ENCODE data around the gene ZNF892. TPM values are rescaled to one million over a fixed set of nuclear protein-coding genes. Genes with fewer than 3 reads are reported as not detected.

ZNF892 gene
- total and polyA plus RNA-seq, 2 donors (not counting 1 experiment from before 2014, with no cell fraction given) = 0.67 to 5.5 TPM

DNA sequence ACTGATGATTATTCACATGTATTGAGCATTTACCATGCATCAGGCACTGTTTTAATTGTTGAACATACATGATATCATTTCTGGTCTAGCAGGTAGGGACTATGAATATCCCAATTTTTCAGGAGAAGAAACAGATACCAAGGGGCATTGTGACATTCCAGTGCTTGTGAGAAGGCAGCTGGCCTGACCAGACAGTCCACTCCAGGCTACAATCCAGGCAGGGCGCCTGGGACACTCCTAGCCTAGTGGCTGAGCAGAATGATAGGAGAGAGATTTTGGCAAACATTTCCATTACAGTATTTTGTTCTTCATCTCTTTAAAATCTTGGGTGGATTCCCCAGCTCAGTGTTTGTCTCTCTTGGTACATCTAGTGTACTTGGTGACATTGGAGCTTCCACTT, 24.9 kb downstream of the ZNF892 start:
- Histone ChIP-seq H3K4me2 (replicated peaks; ENCODE audit: low read depth, low read length, poor library complexity, severe bottlenecking) (no peak overlapping the region), H3K27me3 (replicated peaks in 1 of 4; ENCODE audit: control extremely low read depth in 1 of 4, control insufficient read depth in 3 of 4, insufficient read depth in 4 of 4, low read length in 3 of 4) (no peaks in the 10 kb centered on the region), H3K9me3 (ENCODE audit: control extremely low read depth in 1 of 3, control insufficient read depth in 2 of 3, insufficient read depth in 1 of 3, low read length in 2 of 3) (peaks cover 0 to 43% (median 0%) of the 10 kb centered on the region in 3 donors), H4K20me1 (ENCODE audit: control insufficient read depth, insufficient read depth, low read length, poor library complexity, severe bottlenecking) (no peaks in the 10 kb centered on the region), H3K4me3 (ENCODE audit: control extremely low read depth in 1 of 5, extremely low read depth in 1 of 5, insufficient read depth in 1 of 5, low read depth in 2 of 5, low read length in 4 of 5) (no peak overlapping the region), H3K79me2 (ENCODE audit: control insufficient read depth, insufficient read depth, low read length) (no peaks in the 10 kb centered on the region), H2AFZ (ENCODE audit: insufficient read depth, low read depth, low read length, poor library complexity, severe bottlenecking) (no peak overlapping the region), H3K36me3 (replicated peaks in 1 of 2; ENCODE audit: control extremely low read depth in 1 of 2, control insufficient read depth in 1 of 2, extremely low read depth in 1 of 2, insufficient read depth in 2 of 2, low read length in 1 of 2) (no peaks in the 10 kb centered on the region), H3K9ac (ENCODE audit: low read length) (no peak overlapping the region), H3K4me1 (ENCODE audit: control insufficient read depth in 2 of 2, insufficient read depth in 2 of 2, low read length in 2 of 2) (no peaks in the 10 kb centered on the region), H3K27ac (ENCODE audit: low read length in 2 of 2) (no peak overlapping the region)
- Mint-ChIP-seq H3K4me1 (no peaks in the 10 kb centered on the region), H3K27me3 (peaks cover 4% of the 10 kb centered on the region), H3K9me3 (ENCODE audit: insufficient read depth) (peaks cover 3% of the 10 kb centered on the region), H3K4me3 (no peak overlapping the region), H3K27ac (no peak overlapping the region)
- intact Hi-C loops (cut with micrococcal nuclease) = no loop called here
- ATAC-seq (ENCODE audit: low read depth) = no peak
- TF ChIP-seq, protein P1, sequence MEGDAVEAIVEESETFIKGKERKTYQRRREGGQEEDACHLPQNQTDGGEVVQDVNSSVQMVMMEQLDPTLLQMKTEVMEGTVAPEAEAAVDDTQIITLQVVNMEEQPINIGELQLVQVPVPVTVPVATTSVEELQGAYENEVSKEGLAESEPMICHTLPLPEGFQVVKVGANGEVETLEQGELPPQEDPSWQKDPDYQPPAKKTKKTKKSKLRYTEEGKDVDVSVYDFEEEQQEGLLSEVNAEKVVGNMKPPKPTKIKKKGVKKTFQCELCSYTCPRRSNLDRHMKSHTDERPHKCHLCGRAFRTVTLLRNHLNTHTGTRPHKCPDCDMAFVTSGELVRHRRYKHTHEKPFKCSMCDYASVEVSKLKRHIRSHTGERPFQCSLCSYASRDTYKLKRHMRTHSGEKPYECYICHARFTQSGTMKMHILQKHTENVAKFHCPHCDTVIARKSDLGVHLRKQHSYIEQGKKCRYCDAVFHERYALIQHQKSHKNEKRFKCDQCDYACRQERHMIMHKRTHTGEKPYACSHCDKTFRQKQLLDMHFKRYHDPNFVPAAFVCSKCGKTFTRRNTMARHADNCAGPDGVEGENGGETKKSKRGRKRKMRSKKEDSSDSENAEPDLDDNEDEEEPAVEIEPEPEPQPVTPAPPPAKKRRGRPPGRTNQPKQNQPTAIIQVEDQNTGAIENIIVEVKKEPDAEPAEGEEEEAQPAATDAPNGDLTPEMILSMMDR (IDR thresholded peaks at IDR 0.05) = no peak
- TF ChIP-seq EZH2 (IDR thresholded peaks at IDR 0.05; ENCODE audit: borderline replicate concordance, insufficient read depth, low read depth, low read length, poor library complexity, severe bottlenecking) = no peak
- CTCF ChIA-PET = interaction anchor here (1.1 to 1.3 kb wide), 2 partner anchors 20 to 113 kb away, joined by 3 read pairs; no protein-coding TSS in a partner anchor
- no CpG with 5 or more reads among the region's 1 CpG for WGBS (ENCODE audit: insufficient coverage)
- POLR2A ChIA-PET = no interaction called here
- no peak for DNase-seq

DNA sequence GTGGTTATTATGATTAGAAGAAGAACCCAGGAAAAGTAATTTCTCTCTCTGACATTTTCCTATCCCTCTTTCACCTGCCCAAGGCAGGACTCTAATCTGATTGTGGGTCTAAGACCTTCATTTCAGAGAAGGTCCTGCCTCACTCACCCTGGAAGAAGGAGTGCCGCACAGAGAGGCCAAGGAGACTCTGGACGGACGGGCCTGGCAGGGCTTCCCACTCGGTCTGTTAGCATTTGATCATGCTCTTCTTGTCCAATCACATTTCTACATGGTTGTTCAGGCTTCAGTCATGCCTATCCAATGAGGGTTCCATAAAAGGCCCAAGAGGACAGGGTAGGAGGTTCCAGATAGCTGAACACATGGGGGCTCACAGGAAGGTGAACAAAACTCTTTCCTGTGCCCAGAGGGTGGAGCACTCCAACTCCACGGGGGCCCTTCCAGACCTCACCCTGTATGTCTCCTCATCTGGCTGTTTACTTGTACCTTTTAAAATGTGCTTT, 27.0 kb downstream of the ZNF892 start:
- H3K27ac Mint-ChIP-seq = no peak overlapping the region
- H2AFZ ChIP-seq (ENCODE audit: insufficient read depth, low read depth, low read length, poor library complexity, severe bottlenecking) = no peak overlapping the region
- H3K27me3 Mint-ChIP-seq = peaks cover 4% of the 10 kb centered on the region
- H3K36me3 ChIP-seq (replicated peaks in 1 of 2; ENCODE audit: control extremely low read depth in 1 of 2, control insufficient read depth in 1 of 2, extremely low read depth in 1 of 2, insufficient read depth in 2 of 2, low read length in 1 of 2) = no peaks in the 10 kb centered on the region
- H3K4me2 ChIP-seq (replicated peaks; ENCODE audit: low read depth, low read length, poor library complexity, severe bottlenecking) = no peak overlapping the region
- no peak overlapping the region for H3K4me3 ChIP-seq (ENCODE audit: control extremely low read depth in 1 of 5, extremely low read depth in 1 of 5, insufficient read depth in 1 of 5, low read depth in 2 of 5, low read length in 4 of 5)
- WGBS (ENCODE audit: insufficient coverage) = 90% methylated on average over 2 of the region's 5 CpGs
- no peaks in the 10 kb centered on the region for H3K79me2 ChIP-seq (ENCODE audit: control insufficient read depth, insufficient read depth, low read length)
- no peaks in the 10 kb centered on the region for H3K4me1 ChIP-seq (ENCODE audit: control insufficient read depth in 2 of 2, insufficient read depth in 2 of 2, low read length in 2 of 2)
- peaks cover 0 to 38% (median 2%) of the 10 kb centered on the region in 3 donors for H3K9me3 ChIP-seq (ENCODE audit: control extremely low read depth in 1 of 3, control insufficient read depth in 2 of 3, insufficient read depth in 1 of 3, low read length in 2 of 3)
- H3K9me3 Mint-ChIP-seq (ENCODE audit: insufficient read depth) = peaks cover 8% of the 10 kb centered on the region
- H4K20me1 ChIP-seq (ENCODE audit: control insufficient read depth, insufficient read depth, low read length, poor library complexity, severe bottlenecking) = no peaks in the 10 kb centered on the region
- no peak for ATAC-seq (ENCODE audit: low read depth)
- intact Hi-C loops (cut with micrococcal nuclease) = no loop called here
- no peak overlapping the region for H3K27ac ChIP-seq (ENCODE audit: low read length in 2 of 2)
- no peak overlapping the region for H3K4me3 Mint-ChIP-seq
- H3K27me3 ChIP-seq (replicated peaks in 1 of 4; ENCODE audit: control extremely low read depth in 1 of 4, control insufficient read depth in 3 of 4, insufficient read depth in 4 of 4, low read length in 3 of 4) = no peaks in the 10 kb centered on the region
- POLR2A ChIA-PET = no interaction called here
- no peak for DNase-seq
- no peaks in the 10 kb centered on the region for H3K4me1 Mint-ChIP-seq
- CTCF ChIA-PET = no interaction called here
- TF ChIP-seq, protein P1 (IDR thresholded peaks at IDR 0.05) = no peak
- no peak for TF ChIP-seq EZH2 (IDR thresholded peaks at IDR 0.05; ENCODE audit: borderline replicate concordance, insufficient read depth, low read depth, low read length, poor library complexity, severe bottlenecking)
- no peak overlapping the region for H3K9ac ChIP-seq (ENCODE audit: low read length)
